Peyer's patch (tissue), 4 donors: ENCODE results near the gene HCAR1.

Experiments used
- CTCF ChIP-seq, 6 experiments: fragments of 450-650 bp in 4 of 6; fragments of 200-600 bp in 2 of 6; sonication (generic) in 1 of 6; IDR thresholded peaks; one replicate each; pipeline ENCODE4 v1.5.1; 2017 to 2019; ENCODE audit warnings: antibody characterized with exemption in 6 of 6, mild to moderate bottlenecking in 3 of 6, moderate library complexity in 1 of 6
- POLR2A ChIP-seq, 2 donors: fragments of 450-650 bp; IDR thresholded peaks; one replicate each; pipeline ENCODE4 v1.5.1; 2017; ENCODE audit warnings: antibody characterized with exemption in 2 of 2, mild to moderate bottlenecking in 2 of 2, moderate library complexity in 2 of 2

- TF ChIP-seq CTCF (IDR thresholded peaks at IDR 0.05) (no peak), POLR2A (IDR thresholded peaks at IDR 0.05) (no peak)
Measured at GRCh38 chr12:122684297-122684813, 46.3 kb downstream of the HCAR1 start.
